Skeletal muscle cell (primary cell): ENCODE results near the gene MAB21L2.
"Not testable (repeated sequence)": the region's sequence is repeated elsewhere in the genome, so short reads cannot be mapped to it uniquely, and the experiment has no call there.

ENCODE experiments used
- DNase-seq: peaks from one replicate; pipeline ENCODE4 v3.0.0-alpha.2; 2010; ENCODE audit warnings: low read depth
- H3K4me3 ChIP-seq: 2 replicates; pipeline ENCODE4 v1.5.1; 2011; ENCODE audit warnings: low read depth, mild to moderate bottlenecking, control low read depth, low read length, moderate library complexity

Gene MAB21L2

GRCh38 chr4:150582146-150582872 is at the start of gene MAB21L2:
MAB21L2 (plus strand) TSS chr4:150582151; CDS start chr4:150583030, 879 bp downstream.
- no peak for DNase-seq
- peak within 1 kb of the TSS; percentile 53 for H3K4me3 ChIP-seq

GRCh38 chr4:150533673-150534072 is 48.3 kb upstream of the MAB21L2 start:
- DNase-seq: no peak
- no peak overlapping the region for H3K4me3 ChIP-seq

GRCh38 chr4:150534818-150535217 is 47.1 kb upstream of the MAB21L2 start:
- H3K4me3 ChIP-seq: no peak overlapping the region
- DNase-seq: no peak

- not testable (repeated sequence) for DNase-seq, H3K4me3 ChIP-seq
These were observed 44.0 kb upstream of the MAB21L2 start for GRCh38 chr4:150537911-150538310.

GRCh38 chr4:150540536-150540935 is 41.4 kb upstream of the MAB21L2 start:
- no peak overlapping the region for H3K4me3 ChIP-seq
- DNase-seq: no peak

GRCh38 chr4:150540959-150541360 is 41.0 kb upstream of the MAB21L2 start:
- no peak for DNase-seq

GRCh38 chr4:150541681-150542080 is 40.3 kb upstream of the MAB21L2 start:
- DNase-seq: no peak
- no peak overlapping the region for H3K4me3 ChIP-seq

More at GRCh38 chr4:150540959-150541360, 41.0 kb upstream of the MAB21L2 start:
- no peak overlapping the region for H3K4me3 ChIP-seq

GRCh38 chr4:150543042-150543441 is 38.9 kb upstream of the MAB21L2 start:
- no peak overlapping the region for H3K4me3 ChIP-seq
- DNase-seq: no peak

- DNase-seq: no peak
- no peak overlapping the region for H3K4me3 ChIP-seq
These were observed 35.7 kb upstream of the MAB21L2 start for GRCh38 chr4:150546286-150546685.

- no peak for DNase-seq
- H3K4me3 ChIP-seq: no peak overlapping the region
These were observed 34.7 kb upstream of the MAB21L2 start for GRCh38 chr4:150547154-150547838.

- H3K4me3 ChIP-seq, DNase-seq: not testable (repeated sequence)
These were observed 24.1 kb upstream of the MAB21L2 start for GRCh38 chr4:150557811-150558210.

GRCh38 chr4:150561143-150561737 is 20.7 kb upstream of the MAB21L2 start:
- DNase-seq: no peak
- H3K4me3 ChIP-seq: no peak overlapping the region

- no peak for DNase-seq
These were observed 19.7 kb upstream of the MAB21L2 start for GRCh38 chr4:150562250-150562649.

GRCh38 chr4:150562751-150563150 is 19.2 kb upstream of the MAB21L2 start:
- DNase-seq: no peak
- H3K4me3 ChIP-seq: no peak overlapping the region

More at GRCh38 chr4:150562250-150562649, 19.7 kb upstream of the MAB21L2 start:
- no peak overlapping the region for H3K4me3 ChIP-seq

- DNase-seq, H3K4me3 ChIP-seq: not testable (repeated sequence)
These were observed 17.0 kb upstream of the MAB21L2 start for GRCh38 chr4:150564967-150565366.

GRCh38 chr4:150567070-150567469 is 14.9 kb upstream of the MAB21L2 start:
- no peak for DNase-seq
- H3K4me3 ChIP-seq: no peak overlapping the region

- no peak overlapping the region for H3K4me3 ChIP-seq
- DNase-seq: peak; percentile 43
These were observed 12.5 kb upstream of the MAB21L2 start for GRCh38 chr4:150569384-150569987.

- no peak overlapping the region for H3K4me3 ChIP-seq
- DNase-seq: no peak
These were observed 11.9 kb upstream of the MAB21L2 start for GRCh38 chr4:150569998-150570535.

- no peak overlapping the region for H3K4me3 ChIP-seq
These were observed 11.1 kb upstream of the MAB21L2 start for GRCh38 chr4:150570862-150571261.

More at GRCh38 chr4:150570862-150571261, 11.1 kb upstream of the MAB21L2 start:
- no peak for DNase-seq
